DOHH2 (cell line): ENCODE measurements around the gene CLIC3.
"Not testable (repeated sequence)": the region's sequence is repeated elsewhere in the genome, so short reads cannot be mapped to it uniquely, and the experiment has no call there.

Experiments used
- H3F3A ChIP-seq: fragments of 200-600 bp; sonication (generic), shearing (Covaris generic); 2 replicates; pipeline ENCODE4 v1.6.0; 2016; ENCODE audit warnings: antibody characterized with exemption, mild to moderate bottlenecking; ENCODE audit not compliant: control insufficient read depth, insufficient read depth
- H3K27ac ChIP-seq: fragments of 200-600 bp; sonication (generic); 2 replicates; pipeline ENCODE4 v1.5.1; 2014; ENCODE audit warnings: low read depth, mild to moderate bottlenecking, low read length, moderate library complexity
- H3K27me3 ChIP-seq: fragments of 200-600 bp; sonication (generic); 2 replicates; pipeline ENCODE4 v1.6.1; 2014; ENCODE audit warnings: mild to moderate bottlenecking, low read length, mixed read lengths; ENCODE audit not compliant: control insufficient read depth
- H3K36me3 ChIP-seq: fragments of 200-600 bp; sonication (generic); 2 replicates; pipeline ENCODE4 v1.6.1; 2014; ENCODE audit warnings: mild to moderate bottlenecking, low read length, moderate library complexity, mixed read lengths; ENCODE audit not compliant: control insufficient read depth
- H3K4me1 ChIP-seq: fragments of 200-600 bp; sonication (generic); 2 replicates; pipeline ENCODE4 v1.6.1; 2014; ENCODE audit warnings: mild to moderate bottlenecking, low read length, mixed read lengths; ENCODE audit not compliant: control insufficient read depth
- H3K4me2 ChIP-seq: fragments of 200-600 bp; sonication (generic); 2 replicates; pipeline ENCODE4 v1.6.0; 2014; ENCODE audit warnings: mild to moderate bottlenecking, low read length, moderate library complexity
- H3K4me3 ChIP-seq: fragments of 200-600 bp; sonication (generic); 2 replicates; pipeline ENCODE4 v1.5.1; 2014; ENCODE audit warnings: mild to moderate bottlenecking, low read length, mixed read lengths
- H3K79me2 ChIP-seq: fragments of 200-600 bp; sonication (generic); 2 replicates; pipeline ENCODE4 v1.6.1; 2014; ENCODE audit warnings: mild to moderate bottlenecking, low read length, mixed read lengths; ENCODE audit not compliant: control insufficient read depth
- H3K9me2 ChIP-seq: fragments of 200-600 bp; sonication (generic); replicated peaks from 2 replicates; pipeline ENCODE4 v1.6.1; 2014; ENCODE audit warnings: mild to moderate bottlenecking, low read length, mixed read lengths; ENCODE audit not compliant: control insufficient read depth
- H3K9me3 ChIP-seq: fragments of 200-600 bp; sonication (generic); 2 replicates; pipeline ENCODE4 v1.6.1; 2014; ENCODE audit warnings: antibody characterized with exemption, low read length, mixed read lengths; ENCODE audit not compliant: control insufficient read depth, insufficient read depth
- H4K20me1 ChIP-seq: fragments of 200-600 bp; sonication (generic); 2 replicates; pipeline ENCODE4 v1.6.0; 2014; ENCODE audit warnings: low read depth, mild to moderate bottlenecking, antibody characterized with exemption, low read length, moderate library complexity; ENCODE audit not compliant: control insufficient read depth, insufficient read depth
- EZH2phosphoT487 ChIP-seq: fragments of 200-600 bp; sonication (generic); IDR thresholded peaks from 2 replicates; pipeline ENCODE4 v1.6.1; 2017; ENCODE audit warnings: borderline replicate concordance, mild to moderate bottlenecking, antibody characterized with exemption, low read length, moderate library complexity, mixed read lengths
- TF ChIP-seq, protein P1 (sequence below): fragments of 200-600 bp; sonication (generic); IDR thresholded peaks from one replicate; pipeline ENCODE4 v1.5.1; 2014; ENCODE audit warnings: antibody characterized with exemption, mild to moderate bottlenecking, low read depth, low read length; ENCODE audit not compliant: poor library complexity, severe bottlenecking

CLIC3 gene

DNA sequence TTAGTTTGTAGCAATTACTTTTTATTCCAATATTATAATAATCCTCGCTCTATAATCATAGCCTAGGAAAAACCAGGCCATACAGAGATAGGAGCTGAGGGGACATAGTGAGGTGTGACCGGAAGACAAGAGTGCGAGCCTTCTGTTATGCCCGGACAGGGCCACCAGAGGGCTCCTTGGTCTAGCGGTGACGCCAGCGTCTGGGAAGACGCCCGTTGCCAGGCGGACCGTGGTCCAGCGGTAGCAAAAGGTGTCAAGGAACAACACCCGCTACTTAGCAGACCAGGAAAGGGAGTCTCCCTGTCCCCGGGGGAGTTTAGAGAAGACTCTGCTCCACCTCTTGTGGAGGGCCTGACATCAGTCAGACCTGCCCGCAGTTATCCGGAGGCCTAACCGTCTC, 7.9 kb upstream of the CLIC3 start:
- H3K9me3 ChIP-seq, H3K36me3 ChIP-seq, H3K79me2 ChIP-seq, H3K4me3 ChIP-seq, H3K4me2 ChIP-seq, H4K20me1 ChIP-seq, H3K27ac ChIP-seq, H3F3A ChIP-seq, H3K27me3 ChIP-seq, H3K9me2 ChIP-seq: not testable (repeated sequence)
- TF ChIP-seq, protein P1, sequence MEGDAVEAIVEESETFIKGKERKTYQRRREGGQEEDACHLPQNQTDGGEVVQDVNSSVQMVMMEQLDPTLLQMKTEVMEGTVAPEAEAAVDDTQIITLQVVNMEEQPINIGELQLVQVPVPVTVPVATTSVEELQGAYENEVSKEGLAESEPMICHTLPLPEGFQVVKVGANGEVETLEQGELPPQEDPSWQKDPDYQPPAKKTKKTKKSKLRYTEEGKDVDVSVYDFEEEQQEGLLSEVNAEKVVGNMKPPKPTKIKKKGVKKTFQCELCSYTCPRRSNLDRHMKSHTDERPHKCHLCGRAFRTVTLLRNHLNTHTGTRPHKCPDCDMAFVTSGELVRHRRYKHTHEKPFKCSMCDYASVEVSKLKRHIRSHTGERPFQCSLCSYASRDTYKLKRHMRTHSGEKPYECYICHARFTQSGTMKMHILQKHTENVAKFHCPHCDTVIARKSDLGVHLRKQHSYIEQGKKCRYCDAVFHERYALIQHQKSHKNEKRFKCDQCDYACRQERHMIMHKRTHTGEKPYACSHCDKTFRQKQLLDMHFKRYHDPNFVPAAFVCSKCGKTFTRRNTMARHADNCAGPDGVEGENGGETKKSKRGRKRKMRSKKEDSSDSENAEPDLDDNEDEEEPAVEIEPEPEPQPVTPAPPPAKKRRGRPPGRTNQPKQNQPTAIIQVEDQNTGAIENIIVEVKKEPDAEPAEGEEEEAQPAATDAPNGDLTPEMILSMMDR, result peak; percentile 27
- peaks cover 19% of the 10 kb centered on the region for H3K4me1 ChIP-seq

DNA sequence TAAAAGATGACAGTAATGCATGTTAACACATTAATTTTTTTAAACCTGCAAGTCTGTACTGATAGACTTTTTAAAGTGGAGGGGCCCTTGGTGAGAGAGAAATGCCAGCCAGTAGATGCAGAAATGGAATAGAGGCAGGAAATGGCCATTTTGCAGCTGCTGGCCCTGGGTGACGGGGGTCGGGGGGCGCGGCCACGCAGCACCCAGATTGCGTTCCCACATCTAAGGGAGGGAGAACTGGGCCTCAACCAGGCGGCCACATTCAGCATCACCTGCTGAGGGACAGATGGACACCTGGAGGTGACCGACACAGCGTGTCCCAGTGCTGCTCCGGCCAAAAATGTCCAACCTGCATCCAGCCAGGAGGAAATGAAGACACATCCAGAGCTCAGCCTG, 6.3 kb upstream of the CLIC3 start:
- H3K9me3 ChIP-seq, result no peaks in the 10 kb centered on the region
- H3K4me2 ChIP-seq, result no peak overlapping the region
- no peaks in the 10 kb centered on the region for H3K79me2 ChIP-seq
- H4K20me1 ChIP-seq, result no peaks in the 10 kb centered on the region
- no peak overlapping the region for H3K27ac ChIP-seq
- H3K27me3 ChIP-seq, result peaks cover 14% of the 10 kb centered on the region
- TF ChIP-seq EZH2phosphoT487, result no peak
- TF ChIP-seq, protein P1, result no peak
- no peaks in the 10 kb centered on the region for H3K9me2 ChIP-seq
- H3K4me1 ChIP-seq, result peaks cover 18% of the 10 kb centered on the region
- H3K36me3 ChIP-seq, result no peaks in the 10 kb centered on the region
- no peak overlapping the region for H3K4me3 ChIP-seq
- no peaks in the 10 kb centered on the region for H3F3A ChIP-seq

DNA sequence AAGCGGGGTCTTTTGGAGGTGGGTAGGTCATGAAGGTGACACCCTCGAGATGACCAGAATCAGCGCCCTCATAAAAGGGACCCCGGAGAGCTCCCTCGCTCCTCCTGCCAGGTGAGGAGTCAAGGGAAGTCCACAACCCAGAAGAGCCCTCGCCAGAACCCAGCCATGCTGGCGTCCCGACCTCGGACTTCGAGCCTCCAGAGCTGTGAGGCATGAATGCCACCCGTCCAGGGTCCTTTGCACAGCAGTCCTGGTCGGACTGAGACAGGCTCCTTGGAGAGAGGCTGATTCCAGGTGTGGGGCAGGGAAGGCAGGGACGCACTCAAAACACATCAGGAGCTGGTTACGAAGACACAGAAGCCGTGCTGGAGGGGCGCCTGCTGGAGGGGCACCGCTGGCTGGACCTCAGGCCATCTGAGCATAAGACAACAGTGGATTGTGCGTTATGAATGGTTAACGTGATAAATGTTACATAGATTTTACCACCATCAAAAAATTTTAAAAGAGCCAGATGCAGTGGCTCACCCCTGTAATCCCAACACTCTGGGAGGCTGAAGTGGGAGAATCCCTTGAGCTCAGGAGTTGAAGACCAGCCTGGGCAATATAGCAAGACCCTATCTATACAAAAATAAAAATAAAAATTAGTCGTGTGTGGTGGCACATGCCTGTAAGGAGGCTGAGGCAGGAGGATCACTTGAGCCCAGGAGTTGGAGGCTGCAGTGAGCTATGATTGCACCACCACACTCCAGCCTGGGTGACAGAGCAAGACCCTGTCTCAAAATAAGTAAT, 5.7 kb upstream of the CLIC3 start:
- Histone ChIP-seq H3K79me2 (no peaks in the 10 kb centered on the region), H3K4me3 (no peak overlapping the region), H3K4me1 (peaks cover 18% of the 10 kb centered on the region), H3K36me3 (no peaks in the 10 kb centered on the region), H3F3A (no peaks in the 10 kb centered on the region), H3K9me3 (no peaks in the 10 kb centered on the region), H3K4me2 (no peak overlapping the region), H3K27ac (no peak overlapping the region), H4K20me1 (no peaks in the 10 kb centered on the region), H3K9me2 (no peaks in the 10 kb centered on the region), H3K27me3 (peaks cover 20% of the 10 kb centered on the region)
- TF ChIP-seq EZH2phosphoT487, result no peak
- TF ChIP-seq, protein P1, result no peak
